Heart right ventricle (tissue), 16 donors: Measurements from ENCODE around the gene SPON2. TPM values are rescaled to one million over a fixed set of nuclear protein-coding genes. Genes with fewer than 3 reads are reported as not detected.

Experiments used
- ATAC-seq, 8 donors: fragments of 200-7000 bp; cut with Tn5 transposase; one replicate each; pipeline ENCODE4 v1.9.1; 2020; ENCODE audit warnings: mild to moderate bottlenecking in 8 of 8, moderate library complexity in 8 of 8, moderate number of reproducible peaks in 1 of 8
- DNase-seq, 2 donors: peaks; one replicate each; pipeline ENCODE4 v3.0.0-alpha.2; 2020
- H3K27ac ChIP-seq, 10 donors: fragments of 200-600 bp; sonication (generic) in 2 of 10; one replicate each; pipeline versions ENCODE4 v1.5.0 to v1.8.0; 2020 to 2022; ENCODE audit warnings: mild to moderate bottlenecking in 3 of 10
- H3K27me3 ChIP-seq, 7 donors: fragments of 200-600 bp; one replicate each; pipeline ENCODE4 v1.8.0; 2021 to 2022; ENCODE audit warnings: mild to moderate bottlenecking in 2 of 7
- H3K36me3 ChIP-seq, 9 donors: fragments of 200-600 bp; sonication (generic) in 1 of 9; one replicate each; pipeline versions ENCODE4 v1.5.0 to v1.8.0; 2020 to 2022; ENCODE audit warnings: mild to moderate bottlenecking in 2 of 9
- H3K4me1 ChIP-seq, 9 donors: fragments of 200-600 bp; sonication (generic) in 1 of 9; one replicate each; pipeline versions ENCODE4 v1.5.0 to v1.8.0; 2020 to 2022; ENCODE audit warnings: mild to moderate bottlenecking in 4 of 9
- H3K4me3 ChIP-seq, 10 donors: fragments of 200-600 bp; sonication (generic) in 2 of 10; one replicate each; pipeline versions ENCODE4 v1.5.0 to v1.8.0; 2020 to 2022; ENCODE audit warnings: mild to moderate bottlenecking in 7 of 10, moderate library complexity in 2 of 10
- H3K9me3 ChIP-seq, 11 donors: fragments of 200-600 bp in 10 of 11; sonication (generic) in 2 of 11; one replicate each; pipeline versions ENCODE4 v1.5.0 to v1.8.0; 2013 to 2022; ENCODE audit warnings: mild to moderate bottlenecking in 2 of 11, control low read depth in 1 of 11, moderate library complexity in 1 of 11
- WGBS, 2 donors: extraction: QIAGEN DNeasy Blood & Tissue Kit; methylation state at CpG; one replicate each; pipeline ENCODE4 v1.1.7; 2013; ENCODE audit warnings: inconsistent platforms in 1 of 2; 5-methylcytosine and 5-hydroxymethylcytosine counted together
- intact Hi-C, 10 donors: fragments of 100-400 bp; cut with DNase I; formaldehyde crosslinking; loops; one replicate each; pipeline versions ENCODE4 v1.11.1 to v1.14.2; 2022
- polyA plus RNA-seq, 2 donors: library from polyadenylated mRNA; stranded (reverse); fragments of 200-250 nt; gene quantifications; one replicate each; pipeline ENCODE4 v1.2.3, GENCODE V29; 2013
- total RNA-seq, 10 donors: library from RNA; stranded (reverse); fragmentation: NEBNext Ultra II Directional in 3 of 10; extraction: Animal tissue kit (Norgen Biotek cat#: 25700) in 3 of 10; gene quantifications; one replicate each; pipeline versions ENCODE4 v1.2.1 to v1.2.4, GENCODE V29; 2021 to 2023
- TF ChIP-seq, protein P1 (sequence below), 9 donors: fragments of 200-600 bp; sonication (generic) in 2 of 9; IDR thresholded peaks; one replicate each; pipeline versions ENCODE4 v1.5.0 to v1.8.0; 2021 to 2022; ENCODE audit warnings: antibody characterized with exemption in 9 of 9, mild to moderate bottlenecking in 5 of 9, moderate library complexity in 1 of 9
- donor health status: Arrhythmogenic right ventricular cardiomyopathy.
- donor health status: ischemic (EF 13 %, LVEDD 7.1; RV severe dilation, severe dysfunction).
- donor health status: healthy with polysubstance abuse.
- donor health status: DM: no; HTN: yes; CAD: no.
- donor health status: DM: no; HTN: no; CAD: no.
- donor health status: ischemic (EF 25% LVEDD 6.9; RV normal size, moderate dysfunction).
- donor health status: ischemic (EF 25% LVEDD 5.7; RV mildly dilated, moderate dysfunction).
- donor health status: healthy.
- donor health status: DM: yes; HTN: yes; CAD: no.
- donor health status: Ischemic cardiomyopathy.
- donor health status: ischemic (EF 35%, LVEDD 5.7; RV mildly dilated, moderate dysfunction).
- donor health status: nonischemic (EF 11% LVEDD 7.7; RV severe dilation, severe dysfunction).
- donor health status: DM: yes; HTN: yes; CAD: no.
- donor health status: PGD.
- donor health status: ischemic (EF 29% LVEDD 5.4; RV normal size, mild dysfunction).
- donor health status: nonischemic (EF 23%, LVEDD 6.1; RV moderate dilation, normal function).

SPON2 gene
- total and polyA plus RNA-seq, 12 donors: 5.3 to 40.5 (median 12.1) TPM

GRCh38 chr4:1208266-1208961 is 36.0 kb upstream of the SPON2 start:
- intact Hi-C loops: loop anchor here in 4 of 10 donors (5.0 kb wide), 3 partner anchors 36 to 41 kb away; partner anchors contain the start of genes SPON2 (in 2 of the 4) and CTBP1 (in 1 of the 4)
- peak overlapping the region in 5 of 10 donors; percentile 2 to 28 (median 11) for H3K4me3 ChIP-seq
- 57 to 62% methylated on average over 36 to 37 of the region's 37 CpGs for WGBS, 2 donors

DNA sequence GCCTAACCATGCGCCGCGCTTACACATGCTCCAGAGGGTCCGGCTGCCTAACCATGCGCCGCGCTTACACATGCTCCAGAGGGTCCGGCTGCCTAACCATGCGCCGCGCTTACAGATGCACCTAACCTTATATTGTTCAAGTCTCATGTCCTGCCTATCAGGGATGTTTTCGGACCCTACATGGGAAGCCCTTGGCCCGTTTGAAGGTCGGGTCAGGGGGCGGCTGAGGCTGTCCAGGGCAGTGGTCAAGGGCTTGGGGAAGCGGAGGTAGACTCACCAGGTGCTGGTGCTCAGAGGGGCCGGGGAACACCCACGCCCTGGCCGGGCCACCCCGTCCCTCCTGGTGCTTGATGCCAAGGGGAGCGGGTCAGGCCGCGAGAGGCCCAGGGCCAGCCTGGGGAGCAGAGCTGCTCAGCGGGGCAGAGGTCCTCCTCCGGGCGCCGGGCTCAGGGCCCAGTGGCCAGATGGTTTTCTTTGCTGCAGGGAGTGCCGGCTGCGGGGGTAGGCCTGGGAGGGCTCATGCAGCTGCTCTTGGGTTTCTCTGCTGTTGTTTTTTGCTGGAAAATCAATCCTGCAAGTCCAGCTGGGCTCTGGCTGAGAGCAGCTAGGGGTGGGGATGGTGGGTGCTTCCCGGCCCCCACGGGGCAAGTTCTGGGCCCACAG is 35.4 kb upstream of the SPON2 start:
- DNase-seq (peak in 1 of 2 donors; percentile 75), ATAC-seq (peak; percentile 12 to 59 (median 37))
- peaks cover 0 to 27% (median 7%) of the 10 kb centered on the region in 9 donors for H3K36me3 ChIP-seq
- no peaks in the 10 kb centered on the region for H3K27me3 ChIP-seq
- 65 to 66% methylated on average over 28 of the region's 31 CpGs for WGBS, 2 donors
- intact Hi-C loops: loop anchor here in 4 of 10 donors (5.0 kb wide), 3 partner anchors 35 to 40 kb away; partner anchors contain the start of genes SPON2 (in 2 of the 4) and CTBP1 (in 1 of the 4)
- TF ChIP-seq, protein P1, sequence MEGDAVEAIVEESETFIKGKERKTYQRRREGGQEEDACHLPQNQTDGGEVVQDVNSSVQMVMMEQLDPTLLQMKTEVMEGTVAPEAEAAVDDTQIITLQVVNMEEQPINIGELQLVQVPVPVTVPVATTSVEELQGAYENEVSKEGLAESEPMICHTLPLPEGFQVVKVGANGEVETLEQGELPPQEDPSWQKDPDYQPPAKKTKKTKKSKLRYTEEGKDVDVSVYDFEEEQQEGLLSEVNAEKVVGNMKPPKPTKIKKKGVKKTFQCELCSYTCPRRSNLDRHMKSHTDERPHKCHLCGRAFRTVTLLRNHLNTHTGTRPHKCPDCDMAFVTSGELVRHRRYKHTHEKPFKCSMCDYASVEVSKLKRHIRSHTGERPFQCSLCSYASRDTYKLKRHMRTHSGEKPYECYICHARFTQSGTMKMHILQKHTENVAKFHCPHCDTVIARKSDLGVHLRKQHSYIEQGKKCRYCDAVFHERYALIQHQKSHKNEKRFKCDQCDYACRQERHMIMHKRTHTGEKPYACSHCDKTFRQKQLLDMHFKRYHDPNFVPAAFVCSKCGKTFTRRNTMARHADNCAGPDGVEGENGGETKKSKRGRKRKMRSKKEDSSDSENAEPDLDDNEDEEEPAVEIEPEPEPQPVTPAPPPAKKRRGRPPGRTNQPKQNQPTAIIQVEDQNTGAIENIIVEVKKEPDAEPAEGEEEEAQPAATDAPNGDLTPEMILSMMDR (IDR thresholded peaks at IDR 0.05): no peak
- peaks cover 26 to 56% (median 49%) of the 10 kb centered on the region in 9 donors for H3K4me1 ChIP-seq
- peak overlapping the region in 5 of 10 donors; percentile 2 to 28 (median 11) for H3K4me3 ChIP-seq
- H3K27ac ChIP-seq: peak overlapping the region; percentile 57 to 81 (median 70)
- H3K9me3 ChIP-seq: no peaks in the 10 kb centered on the region

More at GRCh38 chr4:1208266-1208961, 36.0 kb upstream of the SPON2 start:
- TF ChIP-seq, protein P1 (IDR thresholded peaks at IDR 0.05): no peak
- Histone ChIP-seq H3K27ac (peak overlapping the region; percentile 57 to 81 (median 70)), H3K4me1 (peaks cover 26 to 57% (median 43%) of the 10 kb centered on the region in 9 donors), H3K36me3 (peaks cover 0 to 34% (median 14%) of the 10 kb centered on the region in 9 donors), H3K27me3 (no peaks in the 10 kb centered on the region), H3K9me3 (no peaks in the 10 kb centered on the region)
- ATAC-seq (peak in 7 of 8 donors; percentile 3 to 24 (median 8)), DNase-seq (peak in 1 of 2 donors; percentile 59)

DNA sequence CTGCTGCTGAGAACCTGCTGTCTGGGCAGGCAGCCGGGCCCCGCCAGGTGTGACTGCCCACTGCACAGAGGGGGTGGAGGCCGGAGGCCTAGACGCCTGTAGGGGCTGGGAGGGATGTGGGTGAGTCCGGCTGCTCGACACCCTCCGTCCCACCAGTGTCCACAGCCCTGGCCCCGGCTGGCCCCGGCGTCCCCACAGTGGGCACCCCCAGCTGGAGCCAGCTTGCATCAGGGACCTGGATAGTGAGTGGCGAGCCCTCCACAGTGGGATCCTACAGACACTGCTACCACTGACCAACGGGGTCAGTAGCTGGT is 34.7 kb upstream of the SPON2 start:
- DNase-seq: peak in 1 of 2 donors; percentile 14
- Histone ChIP-seq H3K27me3 (no peaks in the 10 kb centered on the region), H3K36me3 (peaks cover 0 to 21% (median 1%) of the 10 kb centered on the region in 9 donors), H3K27ac (no peak overlapping the region), H3K4me3 (no peak overlapping the region), H3K4me1 (peaks cover 26 to 56% (median 50%) of the 10 kb centered on the region in 9 donors), H3K9me3 (no peaks in the 10 kb centered on the region)
- TF ChIP-seq, protein P1 (IDR thresholded peaks at IDR 0.05): no peak
- no peak for ATAC-seq
- 92 to 94% methylated on average over 11 to 12 of the region's 12 CpGs for WGBS, 2 donors
- intact Hi-C loops: loop anchor here in 4 of 10 donors (5.0 kb wide), 3 partner anchors 35 to 40 kb away; partner anchors contain the start of genes SPON2 (in 2 of the 4) and CTBP1 (in 1 of the 4)
